G401 (cell line): Measurements from ENCODE around the gene DMRTC1. TPM values are rescaled to one million over a fixed set of nuclear protein-coding genes. Genes with fewer than 3 reads are reported as not detected.
"Not testable (repeated sequence)": the region's sequence is repeated elsewhere in the genome, so short reads cannot be mapped to it uniquely, and the experiment has no call there.

ENCODE experiments used
- DNase-seq: peaks from one replicate; pipeline ENCODE4 v3.0.0-alpha.2; 2015; ENCODE audit warnings: low spot score
- in situ Hi-C: cut with HindIII; loops from 2 replicates; pipeline ENCODE4 v1.10.0; 2016; ENCODE audit warnings: low sequenced_read_pairs, mixed read lengths
- total RNA-seq: library from RNA; depleted of rRNA; stranded (reverse); fragments of >200 nt; shearing (Covaris generic); gene quantifications from 2 replicates; pipeline ENCODE4 v1.2.3, GENCODE V29; 2014; rRNA removed

Gene DMRTC1
- total RNA-seq: not detected in 2 replicates

- in situ Hi-C loops, DNase-seq: not testable (repeated sequence)
Measured at GRCh38 chrX:72943819-72944169, at the start of gene DMRTC1. DMRTC1 (minus strand) TSS chrX:72943837; CDS start chrX:72875694, 68,143 bp downstream.

- in situ Hi-C loops, DNase-seq: not testable (repeated sequence)
Measured at GRCh38 chrX:72980894-72981469, 37.3 kb upstream of the DMRTC1 start.

- in situ Hi-C loops, DNase-seq: not testable (repeated sequence)
Measured at GRCh38 chrX:72974885-72975284, 31.2 kb upstream of the DMRTC1 start.

- in situ Hi-C loops, DNase-seq: not testable (repeated sequence)
Measured at GRCh38 chrX:72971859-72972258, 28.2 kb upstream of the DMRTC1 start.

- DNase-seq, in situ Hi-C loops: not testable (repeated sequence)
Measured at GRCh38 chrX:72959971-72960370, 16.3 kb upstream of the DMRTC1 start.

GRCh38 chrX:72943035-72943818 is 410 bp downstream of the DMRTC1 start:
- DNase-seq, in situ Hi-C loops: not testable (repeated sequence)

GRCh38 chrX:72942272-72942671 is 1.4 kb downstream of the DMRTC1 start:
- DNase-seq, in situ Hi-C loops: not testable (repeated sequence)

GRCh38 chrX:72937906-72938305 is 5.7 kb downstream of the DMRTC1 start, which contains the start of gene FAM236A:
FAM236A (plus strand) TSS chrX:72938206; CDS start chrX:72938263, 57 bp downstream.
- in situ Hi-C loops, DNase-seq: not testable (repeated sequence)

GRCh38 chrX:72936882-72937455 is 6.7 kb downstream of the DMRTC1 start:
- in situ Hi-C loops, DNase-seq: not testable (repeated sequence)

- DNase-seq, in situ Hi-C loops: not testable (repeated sequence)
Measured at GRCh38 chrX:72936455-72936854, 7.2 kb downstream of the DMRTC1 start.

GRCh38 chrX:72932283-72932682 is 11.4 kb downstream of the DMRTC1 start:
- in situ Hi-C loops, DNase-seq: not testable (repeated sequence)

GRCh38 chrX:72916096-72916495 is 27.5 kb downstream of the DMRTC1 start:
- DNase-seq, in situ Hi-C loops: not testable (repeated sequence)

- in situ Hi-C loops: not testable (repeated sequence)
Measured at GRCh38 chrX:72912315-72912714, 31.3 kb downstream of the DMRTC1 start, which contains the start of gene FAM236C. FAM236C (plus strand) TSS chrX:72912615; CDS start chrX:72912715, 100 bp downstream.

GRCh38 chrX:72889740-72890139 is 53.9 kb downstream of the DMRTC1 start:
- in situ Hi-C loops, DNase-seq: not testable (repeated sequence)

More at GRCh38 chrX:72912315-72912714, 31.3 kb downstream of the DMRTC1 start, which contains the start of gene FAM236C:
- not testable (repeated sequence) for DNase-seq

GRCh38 chrX:72882898-72883297 is 60.7 kb downstream of the DMRTC1 start:
- in situ Hi-C loops, DNase-seq: not testable (repeated sequence)

- DNase-seq, in situ Hi-C loops: not testable (repeated sequence)
Measured at GRCh38 chrX:72837532-72837931, 106.1 kb downstream of the DMRTC1 start.

GRCh38 chrX:72830701-72831100 is 112.9 kb downstream of the DMRTC1 start:
- in situ Hi-C loops, DNase-seq: not testable (repeated sequence)
